A673 (cell line): ENCODE measurements around the gene GNAS-AS1.

Source experiments
- CTCF ChIP-seq: fragments of 300-800, 200-600 bp; sonication (generic); conservative IDR thresholded peaks from 2 replicates; pipeline ENCODE4 v1.5.1; 2017; ENCODE audit warnings: low read depth, mild to moderate bottlenecking, antibody characterized with exemption, low read length, moderate library complexity, mixed read lengths
- EZH2 ChIP-seq: fragments of 200-600 bp; sonication (generic); IDR thresholded peaks from 2 replicates; pipeline ENCODE4 v1.6.1; 2017; ENCODE audit warnings: borderline replicate concordance, low read depth, mild to moderate bottlenecking, mixed read lengths, antibody characterized with exemption, low read length; ENCODE audit not compliant: poor library complexity, severe bottlenecking

DNA sequence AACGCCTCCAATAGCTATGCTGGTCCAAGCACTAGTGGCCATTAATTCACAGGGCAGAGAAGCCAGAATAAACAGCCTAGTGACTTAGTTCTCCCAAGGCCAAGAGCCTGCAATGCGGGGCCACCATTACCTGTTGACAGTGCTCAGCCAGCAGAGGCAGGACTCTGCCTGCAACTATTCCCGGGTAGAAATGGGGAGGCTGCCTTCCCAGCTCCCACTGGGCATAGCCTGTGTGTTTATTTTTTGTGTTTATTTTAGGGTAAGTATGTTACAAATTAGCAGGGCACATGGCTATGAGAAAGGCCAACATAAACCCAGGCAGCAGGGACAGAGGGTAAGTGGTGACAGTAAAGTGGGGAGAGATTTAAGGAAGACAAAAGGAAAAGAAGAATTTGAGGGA lies 5.0 kb downstream of the GNAS-AS1 start:
- TF ChIP-seq CTCF (no peak), EZH2 (no peak)
